ENCODE results near the gene PAGE2.
"Not testable (repeated sequence)": the region's sequence is repeated elsewhere in the genome, so short reads cannot be mapped to it uniquely, and the experiment has no call there.

The PAGE2 gene

GRCh38 chrX:55088795-55089489 lies at the start of gene PAGE2:
Gene PAGE2 (plus strand): TSS chrX:55089018. CDS start chrX:55090021, 1,003 bp downstream.
- DNase-seq: no peak

GRCh38 chrX:55039471-55039870 lies 49.3 kb upstream of the PAGE2 start:
- DNase-seq: no peak

- no peak for DNase-seq
These were observed 47.3 kb upstream of the PAGE2 start for GRCh38 chrX:55041514-55041913.

GRCh38 chrX:55050599-55050998 lies 38.2 kb upstream of the PAGE2 start:
- DNase-seq: not testable (repeated sequence)

- no peak for DNase-seq
These were observed 31.8 kb upstream of the PAGE2 start for GRCh38 chrX:55056820-55057674.

GRCh38 chrX:55057675-55058249 lies 31.1 kb upstream of the PAGE2 start:
- DNase-seq: no peak

GRCh38 chrX:55067180-55067579 lies 21.6 kb upstream of the PAGE2 start:
- not testable (repeated sequence) for DNase-seq

- DNase-seq: no peak
These were observed 16.5 kb upstream of the PAGE2 start for GRCh38 chrX:55072286-55072685.

GRCh38 chrX:55074851-55075467 lies 13.9 kb upstream of the PAGE2 start, which contains the start of gene PAGE2B:
Gene PAGE2B (plus strand): TSS chrX:55075030. CDS start chrX:55076042, 1,012 bp downstream.
- DNase-seq: no peak

- DNase-seq: no peak
These were observed 9.9 kb downstream of the PAGE2 start for GRCh38 chrX:55098691-55099090.

- DNase-seq: no peak
These were observed 10.3 kb downstream of the PAGE2 start for GRCh38 chrX:55099162-55099561.

- no peak for DNase-seq
These were observed 13.9 kb downstream of the PAGE2 start for GRCh38 chrX:55102754-55103153.

GRCh38 chrX:55107262-55107661 lies 18.4 kb downstream of the PAGE2 start:
- DNase-seq: no peak

GRCh38 chrX:55107911-55108310 lies 19.1 kb downstream of the PAGE2 start:
- no peak for DNase-seq

GRCh38 chrX:55109306-55109705 lies 20.5 kb downstream of the PAGE2 start:
- DNase-seq: no peak

- DNase-seq: no peak
These were observed 22.9 kb downstream of the PAGE2 start for GRCh38 chrX:55111578-55112254.

GRCh38 chrX:55116589-55116988 lies 27.8 kb downstream of the PAGE2 start:
- not testable (repeated sequence) for DNase-seq

GRCh38 chrX:55118574-55118973 lies 29.8 kb downstream of the PAGE2 start:
- DNase-seq: no peak

- no peak for DNase-seq
These were observed 30.5 kb downstream of the PAGE2 start for GRCh38 chrX:55119271-55119670.

- DNase-seq: no peak
These were observed 30.9 kb downstream of the PAGE2 start for GRCh38 chrX:55119712-55120111.

- no peak for DNase-seq
These were observed 32.0 kb downstream of the PAGE2 start for GRCh38 chrX:55120761-55121358.

- DNase-seq: no peak
These were observed 35.1 kb downstream of the PAGE2 start for GRCh38 chrX:55123900-55124299.
